Liver (tissue), 9 donors: ENCODE results near the gene TTC34. TPM values are rescaled to one million over a fixed set of nuclear protein-coding genes. Genes with fewer than 3 reads are reported as not detected.

Experiments
- DNase-seq: peaks from one replicate; pipeline ENCODE4 v3.0.0-alpha.2; 2017; ENCODE audit warnings: low spot score
- H3K27ac ChIP-seq, 2 donors: one replicate each; pipeline ENCODE4 v1.7.0; 2013; ENCODE audit warnings: inconsistent platforms in 2 of 2, low read length in 2 of 2, control low read depth in 1 of 2, low read depth in 1 of 2, mild to moderate bottlenecking in 1 of 2
- H3K27me3 ChIP-seq, 4 donors: one replicate each; pipeline versions ENCODE4 v1.6.1 to v1.7.0; 2013; ENCODE audit warnings: low read length in 3 of 4, inconsistent platforms in 1 of 4, mild to moderate bottlenecking in 1 of 4, moderate library complexity in 1 of 4; ENCODE audit not compliant: control insufficient read depth in 4 of 4, insufficient read depth in 4 of 4
- H3K36me3 ChIP-seq, 4 donors: one replicate each; pipeline versions ENCODE4 v1.6.1 to v1.7.0; 2013; ENCODE audit warnings: low read length in 3 of 4, mild to moderate bottlenecking in 3 of 4, low read depth in 1 of 4, moderate library complexity in 1 of 4; ENCODE audit not compliant: control insufficient read depth in 4 of 4, insufficient read depth in 3 of 4
- H3K4me1 ChIP-seq, 4 donors: one replicate each; pipeline versions ENCODE4 v1.6.1 to v1.7.0; 2013; ENCODE audit warnings: low read length in 3 of 4, mild to moderate bottlenecking in 3 of 4, moderate library complexity in 1 of 4; ENCODE audit not compliant: control insufficient read depth in 4 of 4, insufficient read depth in 4 of 4
- H3K4me3 ChIP-seq, 3 donors: one replicate each; pipeline versions ENCODE4 v1.6.1 to v1.7.0; 2013; ENCODE audit warnings: low read length in 3 of 3, control low read depth in 1 of 3, low read depth in 1 of 3, mild to moderate bottlenecking in 1 of 3
- H3K9ac ChIP-seq, 2 donors: one replicate each; pipeline ENCODE4 v1.7.0; 2013; ENCODE audit warnings: low read length in 2 of 2, mild to moderate bottlenecking in 2 of 2, moderate library complexity in 2 of 2, control low read depth in 1 of 2, low read depth in 1 of 2
- H3K9me3 ChIP-seq, 4 donors: one replicate each; pipeline versions ENCODE4 v1.6.1 to v1.7.0; 2013; ENCODE audit warnings: low read length in 3 of 4; ENCODE audit not compliant: control insufficient read depth in 4 of 4
- CTCF ChIP-seq: fragments of 150-350 bp; IDR thresholded peaks from 2 replicates; pipeline ENCODE4 v1.5.1; 2017; ENCODE audit warnings: improper control_type of control experiment, low read depth, low read length; ENCODE audit not compliant: missing input control
- EGR1 ChIP-seq, 2 donors: IDR thresholded peaks; 2 replicates each; pipeline ENCODE4 v1.6.1; 2016 to 2018; ENCODE audit warnings: antibody characterized with exemption in 2 of 2, low read depth in 2 of 2
- FOXA1 ChIP-seq: IDR thresholded peaks from 2 replicates; pipeline ENCODE4 v1.6.1; 2016; ENCODE audit warnings: antibody characterized with exemption
- FOXA2 ChIP-seq: IDR thresholded peaks from 2 replicates; pipeline ENCODE4 v1.6.1; 2016; ENCODE audit warnings: antibody characterized with exemption
- GABPA ChIP-seq, 2 donors: IDR thresholded peaks in 1 of 2; conservative IDR thresholded peaks in 1 of 2; 2 replicates each; pipeline ENCODE4 v1.6.1; 2016; ENCODE audit warnings: antibody characterized with exemption in 2 of 2, mild to moderate bottlenecking in 1 of 2, moderate library complexity in 1 of 2
- HNF4A ChIP-seq, 2 donors: conservative IDR thresholded peaks; 2 replicates each; pipeline ENCODE4 v1.6.1; 2016; ENCODE audit warnings: antibody characterized with exemption in 2 of 2, mild to moderate bottlenecking in 2 of 2
- HNF4G ChIP-seq: IDR thresholded peaks from 2 replicates; pipeline ENCODE4 v1.6.1; 2016; ENCODE audit warnings: antibody characterized with exemption
- JUND ChIP-seq, 2 donors: IDR thresholded peaks; 2 replicates each; pipeline ENCODE4 v1.6.1; 2016; ENCODE audit warnings: antibody characterized with exemption in 2 of 2
- MAX ChIP-seq: IDR thresholded peaks from 2 replicates; pipeline ENCODE4 v1.6.1; 2016; ENCODE audit warnings: antibody characterized with exemption
- NR2F2 ChIP-seq: IDR thresholded peaks from 2 replicates; pipeline ENCODE4 v1.6.1; 2016; ENCODE audit warnings: antibody characterized with exemption
- RAD21 ChIP-seq, 2 donors: IDR thresholded peaks; 2 replicates each; pipeline ENCODE4 v1.6.1; 2016; ENCODE audit warnings: antibody characterized with exemption in 2 of 2, mild to moderate bottlenecking in 2 of 2
- RXRA ChIP-seq, 2 donors: IDR thresholded peaks; 2 replicates each; pipeline ENCODE4 v1.6.1; 2017 to 2018; ENCODE audit warnings: antibody characterized with exemption in 2 of 2, mild to moderate bottlenecking in 1 of 2
- SP1 ChIP-seq: IDR thresholded peaks from 2 replicates; pipeline ENCODE4 v1.6.1; 2018; ENCODE audit warnings: antibody characterized with exemption, mild to moderate bottlenecking
- TAF1 ChIP-seq: conservative IDR thresholded peaks from 2 replicates; pipeline ENCODE4 v1.6.1; 2016; ENCODE audit warnings: antibody characterized with exemption, mild to moderate bottlenecking
- YY1 ChIP-seq: IDR thresholded peaks from 2 replicates; pipeline ENCODE4 v1.6.1; 2016; ENCODE audit warnings: antibody characterized with exemption, mild to moderate bottlenecking
- WGBS: extraction: QIAGEN DNeasy Blood & Tissue Kit; methylation state at CpG from one replicate; pipeline ENCODE4 v1.1.7; 2013; 5-methylcytosine and 5-hydroxymethylcytosine counted together
- polyA plus RNA-seq, 2 donors: library from polyadenylated mRNA; stranded (reverse) in 1 of 2; unstranded in 1 of 2; fragments of 200-250 nt in 1 of 2; fragments of >200 nt in 1 of 2; fragmentation: Nextera tagmentation in 1 of 2; extraction: Ambion mirVana in 1 of 2; gene quantifications; one replicate each; pipeline versions ENCODE4 v1.2.1 to v1.2.3, GENCODE V29; 2013 to 2015
- total RNA-seq, 2 donors: library from RNA; depleted of rRNA; stranded (reverse); fragments of >200 nt; gene quantifications; one replicate each; pipeline ENCODE4 v1.2.3, GENCODE V29; 2014
- TF ChIP-seq, protein P1 (sequence below): IDR thresholded peaks from 2 replicates; pipeline ENCODE4 v1.6.1; 2016; ENCODE audit warnings: antibody characterized with exemption
- TF ChIP-seq, protein P2 (sequence below): IDR thresholded peaks from 2 replicates; pipeline ENCODE4 v1.6.1; 2016; ENCODE audit warnings: antibody characterized with exemption
- TF ChIP-seq, protein P3 (sequence below): IDR thresholded peaks from 2 replicates; pipeline ENCODE4 v1.6.1; 2016; ENCODE audit warnings: antibody characterized with exemption, mild to moderate bottlenecking
- donor health status: healthy.
- donor health status: healthy.
- donor health status: healthy.
- donor health status: healthy.
- donor health status: healthy.

TTC34 gene
- total and polyA plus RNA-seq, 4 donors, result 0.01 to 0.25 (median 0.08) TPM; not detected in 1

- Histone ChIP-seq H3K36me3 (no peaks in the 10 kb centered on the region), H3K27ac (no peak overlapping the region), H3K9me3 (peaks cover 0 to 15% (median 8%) of the 10 kb centered on the region in 4 donors), H3K9ac (no peak overlapping the region), H3K27me3 (no peaks in the 10 kb centered on the region), H3K4me3 (no peak overlapping the region), H3K4me1 (peaks cover 5 to 22% (median 12%) of the 10 kb centered on the region in 4 donors)
- TF ChIP-seq CTCF, result no peak
- TF ChIP-seq TAF1, result no peak
- TF ChIP-seq FOXA2, result no peak
- no peak for TF ChIP-seq HNF4A (conservative IDR thresholded peaks at IDR 0.05)
- TF ChIP-seq NR2F2, result no peak
- no peak for TF ChIP-seq EGR1 (IDR thresholded peaks at IDR 0.05; ENCODE audit: low read depth in 2 of 2)
- TF ChIP-seq MAX, result no peak
- no peak for TF ChIP-seq HNF4G
- TF ChIP-seq, protein P1, sequence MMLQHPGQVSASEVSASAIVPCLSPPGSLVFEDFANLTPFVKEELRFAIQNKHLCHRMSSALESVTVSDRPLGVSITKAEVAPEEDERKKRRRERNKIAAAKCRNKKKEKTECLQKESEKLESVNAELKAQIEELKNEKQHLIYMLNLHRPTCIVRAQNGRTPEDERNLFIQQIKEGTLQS, result no peak
- no peak for TF ChIP-seq FOXA1
- TF ChIP-seq RAD21 (IDR thresholded peaks at IDR 0.05), result no peak
- no peak for TF ChIP-seq YY1
- TF ChIP-seq RXRA (IDR thresholded peaks at IDR 0.05), result no peak
- TF ChIP-seq, protein P2, sequence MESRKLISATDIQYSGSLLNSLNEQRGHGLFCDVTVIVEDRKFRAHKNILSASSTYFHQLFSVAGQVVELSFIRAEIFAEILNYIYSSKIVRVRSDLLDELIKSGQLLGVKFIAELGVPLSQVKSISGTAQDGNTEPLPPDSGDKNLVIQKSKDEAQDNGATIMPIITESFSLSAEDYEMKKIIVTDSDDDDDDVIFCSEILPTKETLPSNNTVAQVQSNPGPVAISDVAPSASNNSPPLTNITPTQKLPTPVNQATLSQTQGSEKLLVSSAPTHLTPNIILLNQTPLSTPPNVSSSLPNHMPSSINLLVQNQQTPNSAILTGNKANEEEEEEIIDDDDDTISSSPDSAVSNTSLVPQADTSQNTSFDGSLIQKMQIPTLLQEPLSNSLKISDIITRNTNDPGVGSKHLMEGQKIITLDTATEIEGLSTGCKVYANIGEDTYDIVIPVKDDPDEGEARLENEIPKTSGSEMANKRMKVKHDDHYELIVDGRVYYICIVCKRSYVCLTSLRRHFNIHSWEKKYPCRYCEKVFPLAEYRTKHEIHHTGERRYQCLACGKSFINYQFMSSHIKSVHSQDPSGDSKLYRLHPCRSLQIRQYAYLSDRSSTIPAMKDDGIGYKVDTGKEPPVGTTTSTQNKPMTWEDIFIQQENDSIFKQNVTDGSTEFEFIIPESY, result no peak
- TF ChIP-seq, protein P3, sequence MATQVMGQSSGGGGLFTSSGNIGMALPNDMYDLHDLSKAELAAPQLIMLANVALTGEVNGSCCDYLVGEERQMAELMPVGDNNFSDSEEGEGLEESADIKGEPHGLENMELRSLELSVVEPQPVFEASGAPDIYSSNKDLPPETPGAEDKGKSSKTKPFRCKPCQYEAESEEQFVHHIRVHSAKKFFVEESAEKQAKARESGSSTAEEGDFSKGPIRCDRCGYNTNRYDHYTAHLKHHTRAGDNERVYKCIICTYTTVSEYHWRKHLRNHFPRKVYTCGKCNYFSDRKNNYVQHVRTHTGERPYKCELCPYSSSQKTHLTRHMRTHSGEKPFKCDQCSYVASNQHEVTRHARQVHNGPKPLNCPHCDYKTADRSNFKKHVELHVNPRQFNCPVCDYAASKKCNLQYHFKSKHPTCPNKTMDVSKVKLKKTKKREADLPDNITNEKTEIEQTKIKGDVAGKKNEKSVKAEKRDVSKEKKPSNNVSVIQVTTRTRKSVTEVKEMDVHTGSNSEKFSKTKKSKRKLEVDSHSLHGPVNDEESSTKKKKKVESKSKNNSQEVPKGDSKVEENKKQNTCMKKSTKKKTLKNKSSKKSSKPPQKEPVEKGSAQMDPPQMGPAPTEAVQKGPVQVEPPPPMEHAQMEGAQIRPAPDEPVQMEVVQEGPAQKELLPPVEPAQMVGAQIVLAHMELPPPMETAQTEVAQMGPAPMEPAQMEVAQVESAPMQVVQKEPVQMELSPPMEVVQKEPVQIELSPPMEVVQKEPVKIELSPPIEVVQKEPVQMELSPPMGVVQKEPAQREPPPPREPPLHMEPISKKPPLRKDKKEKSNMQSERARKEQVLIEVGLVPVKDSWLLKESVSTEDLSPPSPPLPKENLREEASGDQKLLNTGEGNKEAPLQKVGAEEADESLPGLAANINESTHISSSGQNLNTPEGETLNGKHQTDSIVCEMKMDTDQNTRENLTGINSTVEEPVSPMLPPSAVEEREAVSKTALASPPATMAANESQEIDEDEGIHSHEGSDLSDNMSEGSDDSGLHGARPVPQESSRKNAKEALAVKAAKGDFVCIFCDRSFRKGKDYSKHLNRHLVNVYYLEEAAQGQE, result no peak
- no peak for TF ChIP-seq GABPA (IDR thresholded peaks at IDR 0.05 in 1 of 2, conservative IDR thresholded peaks at IDR 0.05 in 1 of 2)
- TF ChIP-seq JUND (IDR thresholded peaks at IDR 0.05), result no peak
- TF ChIP-seq SP1, result no peak
- WGBS, result 79% methylated on average over 16 of the region's 16 CpGs
- no peak for DNase-seq
Observed at GRCh38 chr1:2638466-2639115, 162.9 kb downstream of the TTC34 start.
